GM10248 (cell line): Measurements from ENCODE around the gene SERPINA4.

Experiments used
- CTCF ChIA-PET: fragments of 300-600 bp; sonication (Branson Sonifier 250); formaldehyde crosslinking; extraction: SDS; loops from one replicate; lab custom pipeline; 2021; ENCODE audit warnings: antibody characterized with exemption; lab: Yijun Ruan, JAX
- POLR2A ChIA-PET: fragments of 350-650 bp; sonication (Branson Sonifier 250); formaldehyde crosslinking; extraction: SDS; loops from one replicate; lab custom pipeline; 2020; ENCODE audit warnings: antibody characterized with exemption; lab: Yijun Ruan, JAX
- DNase-seq: peaks from one replicate; pipeline ENCODE4 v3.0.0; 2012; ENCODE audit errors: extremely low spot score
- CTCF ChIP-seq: IDR thresholded peaks from 2 replicates; pipeline ENCODE4 v1.5.1; 2012; ENCODE audit warnings: mild to moderate bottlenecking, low read depth; ENCODE audit errors: extremely low read depth, missing control alignments, control extremely low read depth

Gene SERPINA4

GRCh38 chr14:94560751-94561655, at the start of gene SERPINA4:
Gene SERPINA4 (plus strand): TSS chr14:94561442. CDS start chr14:94563483, 2,041 bp downstream.
- no peak for DNase-seq
- CTCF ChIA-PET = interaction anchor here (1.4 to 4.3 kb wide), 3 partner anchors 12 to 127 kb away, joined by 3 to 28 read pairs (median 4); no protein-coding TSS in a partner anchor
- POLR2A ChIA-PET = no interaction called here
- TF ChIP-seq CTCF = no peak

GRCh38 chr14:94514351-94514750, 46.9 kb upstream of the SERPINA4 start:
- CTCF ChIA-PET = no interaction called here
- no peak for TF ChIP-seq CTCF
- POLR2A ChIA-PET = no interaction called here
- no peak for DNase-seq

GRCh38 chr14:94515426-94515825, 45.8 kb upstream of the SERPINA4 start:
- ChIA-PET CTCF (interaction anchor here (1.0 kb wide), 1 partner anchor 33 kb away, joined by 4 read pairs; no protein-coding TSS in a partner anchor), POLR2A (no interaction called here)
- TF ChIP-seq CTCF = no peak
- DNase-seq = no peak

- no peak for TF ChIP-seq CTCF
- no peak for DNase-seq
- ChIA-PET CTCF (interaction anchor here (1.0 to 1.7 kb wide), 4 partner anchors 13 to 33 kb away, joined by 3 to 5 read pairs (median 4); no protein-coding TSS in a partner anchor), POLR2A (no interaction called here)
Measured at GRCh38 chr14:94515856-94516255, 45.4 kb upstream of the SERPINA4 start.

- TF ChIP-seq CTCF = no peak
- no peak for DNase-seq
- ChIA-PET CTCF (interaction anchor here (1.1 to 1.7 kb wide), 3 partner anchors 16 to 32 kb away, joined by 3 to 5 read pairs (median 3); no protein-coding TSS in a partner anchor), POLR2A (no interaction called here)
Measured at GRCh38 chr14:94517248-94517640, 44.0 kb upstream of the SERPINA4 start.

- ChIA-PET CTCF (interaction anchor here (1.1 to 1.7 kb wide), 2 partner anchors 15 to 31 kb away, joined by 3 to 5 read pairs; no protein-coding TSS in a partner anchor), POLR2A (no interaction called here)
- TF ChIP-seq CTCF = no peak
- DNase-seq = no peak
Measured at GRCh38 chr14:94517641-94518257, 43.5 kb upstream of the SERPINA4 start.
